ENCODE results near the gene HLA-DQB2.
A peak's percentile ranks its signal among the peaks of the same experiment; 100 is the strongest.
"Not testable (repeated sequence)": the region's sequence is repeated elsewhere in the genome, so short reads cannot be mapped to it uniquely, and the experiment has no call there.

HLA-DQB2 gene

DNA sequence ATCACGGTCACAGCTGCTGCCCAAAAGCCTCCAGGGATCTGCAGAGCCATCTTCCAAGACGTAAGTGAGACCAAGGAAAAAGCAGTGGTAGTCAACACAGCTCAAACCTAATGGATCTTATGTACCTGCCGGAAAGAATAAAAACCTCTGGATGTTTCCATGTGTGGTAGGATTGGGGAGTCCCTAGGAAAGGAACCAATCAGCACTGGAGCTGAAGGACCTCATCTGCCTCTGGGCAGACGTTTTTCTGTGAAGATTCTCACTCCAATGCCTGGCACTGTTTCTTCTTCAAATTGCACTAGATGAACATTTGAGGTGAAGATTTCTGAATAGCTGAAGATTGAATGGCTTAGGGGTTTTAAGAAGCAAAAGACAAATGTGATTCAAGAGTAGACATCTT lies at the start of gene HLA-DQB2:
Gene HLA-DQB2, minus strand, starts transcription at position 112 of the 400 bp plus-strand sequence. Its CDS starts 62 bp downstream, at position 50.
- DNase-seq (ENCODE audit: low spot score): no peak

DNA sequence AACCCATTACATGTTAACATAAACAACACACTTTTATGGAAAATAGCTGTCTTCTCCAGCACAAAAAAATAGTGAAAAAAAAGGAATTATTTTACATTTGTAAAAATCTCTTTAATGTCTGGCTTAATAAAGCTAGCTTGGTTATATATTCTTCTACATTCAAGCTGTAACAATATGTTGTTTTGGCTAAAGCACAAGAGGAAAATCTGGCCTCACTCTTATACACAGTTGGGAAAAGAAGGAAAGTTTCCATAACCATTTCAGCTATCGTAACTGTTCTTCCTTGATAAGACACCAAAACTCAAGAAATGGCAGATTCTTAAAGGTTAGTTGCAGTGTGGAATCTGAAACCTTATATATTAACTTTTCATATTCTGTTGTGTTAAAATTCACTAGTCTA lies 45.8 kb upstream of the HLA-DQB2 start:
- DNase-seq (ENCODE audit: low spot score): no peak

DNA sequence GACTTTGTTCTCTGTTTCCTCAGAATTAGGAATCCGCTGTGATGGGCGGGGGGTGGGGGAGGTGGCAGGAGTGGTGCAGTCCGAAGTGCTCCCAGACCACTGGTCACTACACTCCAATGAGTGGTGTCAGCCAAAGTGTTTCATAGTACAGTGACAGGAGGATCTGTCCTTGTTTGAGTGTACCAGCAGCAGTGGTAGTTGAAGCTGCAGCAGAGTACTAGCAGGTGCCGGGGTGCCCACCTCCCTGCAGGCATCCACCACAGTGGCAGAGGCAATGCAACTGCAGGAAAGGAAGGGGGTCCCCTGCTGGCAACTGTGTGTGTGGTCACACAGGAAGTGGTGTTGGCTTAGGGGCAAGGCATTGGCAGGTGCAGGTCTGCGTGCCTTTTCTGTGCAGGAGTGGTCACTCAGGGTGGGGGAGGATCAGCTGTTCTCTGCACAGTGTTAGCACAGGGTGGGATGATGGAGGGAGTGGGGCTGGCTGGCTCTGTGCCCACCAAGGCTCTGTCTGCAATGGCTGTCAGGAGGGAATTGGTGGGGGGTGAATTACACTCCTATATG lies 43.8 kb upstream of the HLA-DQB2 start:
- DNase-seq (ENCODE audit: low spot score): no peak

DNA sequence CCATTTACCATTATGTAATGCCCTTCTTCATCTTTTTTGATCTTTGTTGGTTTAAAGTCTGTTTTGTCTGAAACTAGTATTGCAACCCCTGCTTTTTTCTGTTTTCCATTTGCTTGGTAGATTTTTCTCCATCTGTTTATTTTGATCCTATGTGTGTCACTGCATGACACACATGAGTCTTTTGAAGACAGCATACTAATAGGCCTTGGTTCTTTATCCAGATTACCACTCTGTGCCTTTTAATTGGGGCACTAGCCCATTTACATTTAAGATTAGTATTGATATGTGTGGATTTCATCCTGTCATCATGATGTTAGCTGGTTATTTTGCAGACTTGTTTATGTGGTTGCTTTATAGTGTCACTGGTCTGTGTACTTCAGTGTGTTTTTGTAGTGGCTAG lies 42.1 kb upstream of the HLA-DQB2 start:
- DNase-seq (ENCODE audit: low spot score): not testable (repeated sequence)

DNA sequence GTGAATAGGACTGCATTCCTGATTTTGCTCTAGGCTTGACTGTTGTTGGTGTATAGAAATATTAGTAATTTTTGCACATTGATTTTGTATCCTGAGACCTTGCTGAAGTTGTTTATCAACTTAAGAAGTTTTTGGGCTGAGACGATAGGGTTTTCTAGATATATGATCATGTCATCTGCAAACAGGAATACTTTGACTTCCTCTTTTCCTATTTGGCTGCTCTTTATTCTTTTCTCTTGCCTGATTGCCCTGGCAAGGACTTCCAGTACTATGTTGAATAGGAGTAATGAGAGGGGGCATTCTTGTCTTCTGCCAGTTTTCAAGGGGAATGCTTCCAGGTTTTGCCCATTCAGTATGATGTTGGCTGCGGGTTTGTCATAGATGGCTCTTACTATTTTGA lies 40.1 kb upstream of the HLA-DQB2 start:
- DNase-seq (ENCODE audit: low spot score): no peak

DNA sequence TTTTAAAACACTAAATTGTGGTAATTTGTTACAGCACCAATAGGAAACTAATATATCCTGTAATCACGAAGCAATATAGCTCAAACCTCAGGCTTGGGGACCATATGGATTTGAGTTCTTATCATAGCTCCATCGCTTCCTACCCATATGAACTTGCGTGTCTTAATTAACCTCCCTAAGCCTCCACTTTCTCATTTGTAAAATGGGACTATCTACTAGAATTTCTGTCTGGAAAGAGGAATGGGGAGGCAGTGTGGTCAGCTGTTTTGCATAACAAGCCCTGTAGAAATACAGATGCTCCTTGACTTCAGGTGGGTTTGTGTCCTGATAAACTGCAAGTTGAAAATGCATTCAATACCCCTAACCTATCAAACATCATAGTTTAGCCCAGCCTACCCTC lies 36.4 kb upstream of the HLA-DQB2 start:
- DNase-seq (ENCODE audit: low spot score): no peak

DNA sequence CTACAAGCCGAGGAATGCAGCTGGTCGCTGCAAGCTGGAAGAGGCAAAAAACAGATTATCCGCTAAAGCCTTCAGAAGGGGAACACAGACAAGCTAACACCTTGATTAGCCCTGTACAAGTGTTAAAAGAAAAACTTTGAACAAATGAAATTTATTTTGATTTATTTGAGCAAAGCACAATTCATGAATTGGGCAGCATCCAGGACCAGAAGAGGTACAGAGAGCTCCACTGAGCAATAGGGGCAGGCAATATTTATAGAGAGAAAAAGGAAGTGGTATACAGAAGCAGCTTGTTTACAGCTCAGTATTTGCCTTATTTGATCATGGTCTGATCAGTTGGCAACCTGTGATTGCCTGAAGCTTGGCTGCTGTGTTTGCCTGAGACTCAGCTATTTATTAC lies 35.8 kb upstream of the HLA-DQB2 start:
- DNase-seq (ENCODE audit: low spot score): no peak

DNA sequence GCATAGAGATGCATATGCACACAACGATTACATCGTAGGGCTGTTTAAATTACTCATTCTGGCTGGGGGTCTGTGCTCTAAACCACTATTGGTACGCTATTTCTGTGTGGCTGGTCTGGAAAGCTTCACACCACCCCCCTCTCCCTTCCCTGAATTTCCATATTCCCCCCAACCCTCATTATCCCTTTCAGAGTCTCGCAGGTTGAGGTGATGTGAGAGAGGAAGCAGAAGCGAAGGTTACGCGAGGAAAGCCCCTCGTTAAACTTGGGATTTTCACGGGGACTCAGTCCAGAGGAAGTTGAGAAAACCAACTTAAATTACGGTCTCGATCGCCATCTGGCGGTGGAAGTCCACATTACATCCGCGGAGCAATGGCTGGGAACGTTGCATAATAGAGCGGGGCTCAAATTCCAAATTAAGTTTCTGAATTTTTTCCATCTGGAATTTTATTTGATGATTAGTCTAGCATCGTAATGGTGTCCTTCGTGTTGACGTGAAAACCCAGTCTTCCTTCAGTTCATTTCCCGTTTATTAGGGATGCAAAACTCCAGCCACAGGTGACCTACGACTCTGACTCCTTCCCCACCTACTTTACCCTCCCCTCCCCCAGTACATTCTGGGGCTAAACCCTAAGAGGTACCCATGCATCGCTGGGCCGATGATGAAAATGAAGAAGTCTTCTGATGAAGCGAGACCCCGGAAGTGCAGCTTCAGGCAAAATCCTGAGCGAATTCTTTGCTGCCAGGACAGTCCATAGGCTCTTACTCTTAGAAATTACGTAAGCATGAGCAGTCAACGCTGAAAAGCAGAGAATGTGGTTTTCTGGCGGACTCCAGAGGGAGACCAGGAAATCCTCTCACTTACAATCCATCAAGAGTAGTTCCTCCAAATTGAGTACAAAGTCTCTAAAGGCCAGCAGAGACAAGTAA lies 33.8 kb upstream of the HLA-DQB2 start:
- peak; percentile 80 for DNase-seq (ENCODE audit: low spot score)

DNA sequence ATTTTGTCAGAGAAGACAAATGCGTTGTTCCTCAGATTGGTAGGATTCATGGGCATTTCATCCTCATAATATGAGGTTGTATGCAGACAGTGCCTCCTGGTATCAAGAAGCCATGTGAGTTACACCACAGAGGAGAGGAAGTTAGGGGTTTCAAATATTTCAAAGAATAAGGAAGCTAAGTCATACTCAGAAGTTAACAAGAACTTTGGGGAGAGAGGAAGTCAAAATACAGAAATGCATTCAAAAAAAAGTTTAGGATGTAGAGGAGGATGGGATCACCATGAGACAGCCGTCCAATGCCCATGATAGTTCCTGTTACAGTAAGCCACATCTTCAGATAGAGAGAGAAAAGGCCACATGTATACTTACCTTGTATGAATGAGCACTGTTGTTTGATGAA lies 31.2 kb upstream of the HLA-DQB2 start:
- no peak for DNase-seq (ENCODE audit: low spot score)

DNA sequence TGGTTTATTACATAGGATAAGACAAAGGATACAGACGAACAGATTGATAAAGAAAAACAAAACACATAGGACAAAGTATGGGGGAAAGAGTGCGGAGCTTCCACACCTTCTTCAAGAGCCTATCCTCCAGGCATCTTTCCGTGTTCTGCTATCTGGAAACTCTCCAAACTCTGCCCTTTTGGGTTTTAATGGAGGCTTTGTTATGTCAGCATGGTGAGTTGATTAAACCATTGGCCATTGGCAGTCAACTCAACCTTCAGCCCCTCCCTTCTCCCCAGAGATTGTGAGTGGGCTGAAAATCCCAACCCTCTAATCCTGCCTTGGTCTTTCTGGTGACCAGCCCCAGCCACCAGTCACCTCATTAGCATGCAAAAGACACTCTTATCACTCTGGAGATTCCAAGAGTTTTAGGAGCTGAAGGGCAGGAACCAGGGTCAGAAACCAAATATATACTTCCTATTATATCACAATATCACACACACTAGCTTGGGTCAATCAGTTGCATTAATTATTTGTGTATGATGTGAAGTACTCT lies 29.6 kb upstream of the HLA-DQB2 start:
- DNase-seq (ENCODE audit: low spot score): no peak

DNA sequence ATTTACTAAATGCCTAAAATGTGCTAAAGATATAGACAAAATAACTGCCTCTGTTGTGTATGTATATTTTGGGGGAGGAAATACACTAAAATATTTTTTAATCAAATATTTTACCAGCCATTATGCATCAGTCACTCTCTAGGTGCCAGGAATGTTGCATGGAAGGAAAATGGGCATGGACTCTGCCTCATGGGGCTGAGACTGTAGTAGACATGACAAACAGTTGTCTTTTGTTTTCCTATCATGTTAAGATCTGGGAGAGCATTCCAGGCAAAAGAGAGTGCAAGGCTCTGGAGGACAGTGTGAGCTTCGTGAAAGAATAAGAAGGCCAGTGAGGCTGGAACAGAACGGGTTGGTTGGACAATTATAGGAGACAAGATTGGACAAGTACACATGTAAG lies 27.0 kb upstream of the HLA-DQB2 start:
- no peak for DNase-seq (ENCODE audit: low spot score)

DNA sequence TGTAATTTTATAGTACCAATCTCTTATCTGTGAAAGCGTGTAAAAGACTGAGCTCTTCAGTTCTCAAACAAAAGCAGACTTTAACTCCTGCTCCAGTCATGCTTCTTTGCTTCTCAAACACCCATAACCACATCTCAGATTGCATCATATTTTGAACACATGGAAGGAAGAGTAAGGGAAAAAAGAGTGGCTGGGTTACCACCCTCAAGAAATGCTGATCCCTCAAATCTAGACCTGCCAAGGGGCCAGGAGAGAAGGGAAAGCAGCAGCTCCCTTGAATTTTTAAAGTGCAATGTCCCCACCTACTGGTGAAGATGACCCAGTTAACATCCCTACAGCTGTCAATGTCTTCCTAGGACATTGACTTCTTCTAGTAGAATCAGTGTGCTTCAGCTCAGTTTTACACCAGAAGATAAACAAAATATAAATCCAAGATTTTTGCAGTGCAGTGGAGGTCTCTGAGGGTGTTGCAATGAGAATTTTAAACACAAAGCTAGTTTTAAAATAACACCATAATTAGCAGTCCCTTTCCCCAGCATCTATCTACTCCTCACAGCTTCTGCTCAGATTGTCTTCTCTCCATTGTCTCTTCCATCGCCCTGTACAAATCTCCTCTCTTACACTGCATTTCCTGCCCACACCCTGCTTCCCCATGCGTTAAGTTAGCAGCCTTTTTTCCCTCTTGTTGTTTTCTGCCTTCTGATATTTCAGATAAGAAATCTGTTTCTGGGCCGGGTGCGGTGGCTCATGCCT lies 22.6 kb upstream of the HLA-DQB2 start:
- DNase-seq (ENCODE audit: low spot score): peak; percentile 54

DNA sequence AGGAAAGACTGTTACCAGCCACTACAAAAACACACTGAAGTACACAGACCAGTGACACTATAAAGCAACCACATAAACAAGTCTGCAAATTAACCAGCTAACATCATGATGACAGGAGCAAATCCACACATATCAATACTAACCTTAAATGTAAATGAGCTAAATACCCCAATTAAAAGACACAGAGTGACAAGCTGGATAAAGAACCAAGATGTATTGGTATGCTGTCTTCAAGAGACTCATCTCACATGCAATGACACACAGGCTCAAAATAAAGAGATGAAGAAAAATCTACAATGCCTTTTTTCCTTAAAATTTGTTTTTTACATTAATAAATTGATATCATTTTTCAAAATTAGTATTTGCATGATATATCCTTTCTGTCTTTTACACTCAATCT lies 19.6 kb upstream of the HLA-DQB2 start:
- DNase-seq (ENCODE audit: low spot score): not testable (repeated sequence)

DNA sequence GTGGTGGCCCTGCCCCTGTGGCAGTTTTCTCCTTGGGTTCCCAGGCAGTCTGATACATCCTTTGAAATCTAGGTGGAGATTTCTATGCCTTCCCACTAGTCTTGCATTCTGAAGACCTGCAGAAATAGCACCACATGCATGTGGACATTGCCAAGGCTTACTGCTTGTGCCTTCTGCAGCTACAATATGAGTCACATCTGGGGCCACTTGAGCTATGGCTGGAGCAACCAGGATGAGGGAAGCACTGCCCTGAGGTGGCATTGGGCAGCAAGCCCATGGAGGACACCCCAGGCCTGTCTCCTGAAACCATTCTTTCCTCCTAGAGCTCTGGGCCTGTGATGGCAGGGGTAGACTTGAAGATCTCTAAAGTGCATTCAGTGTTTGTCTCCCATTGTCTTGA lies 15.7 kb upstream of the HLA-DQB2 start:
- DNase-seq (ENCODE audit: low spot score): no peak

DNA sequence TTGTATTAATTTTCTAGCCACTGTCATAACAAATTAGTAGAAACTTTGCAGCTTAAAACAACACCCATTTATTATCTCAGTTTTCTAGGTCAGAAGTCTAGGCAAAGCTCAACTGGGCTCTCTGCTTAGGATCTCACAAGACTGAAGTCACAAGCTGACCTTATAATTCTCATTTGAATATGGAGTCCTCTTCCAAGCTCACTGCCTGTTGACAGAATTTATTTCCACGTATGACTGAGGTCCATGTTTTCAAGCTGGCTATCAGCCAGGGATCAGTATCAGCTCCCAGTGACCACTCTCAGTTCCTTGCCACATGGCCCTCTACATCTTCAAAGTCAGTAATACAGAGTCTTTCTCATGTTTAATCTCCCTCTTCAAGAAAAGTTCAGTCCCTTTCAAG lies 11.7 kb upstream of the HLA-DQB2 start:
- DNase-seq (ENCODE audit: low spot score): no peak

DNA sequence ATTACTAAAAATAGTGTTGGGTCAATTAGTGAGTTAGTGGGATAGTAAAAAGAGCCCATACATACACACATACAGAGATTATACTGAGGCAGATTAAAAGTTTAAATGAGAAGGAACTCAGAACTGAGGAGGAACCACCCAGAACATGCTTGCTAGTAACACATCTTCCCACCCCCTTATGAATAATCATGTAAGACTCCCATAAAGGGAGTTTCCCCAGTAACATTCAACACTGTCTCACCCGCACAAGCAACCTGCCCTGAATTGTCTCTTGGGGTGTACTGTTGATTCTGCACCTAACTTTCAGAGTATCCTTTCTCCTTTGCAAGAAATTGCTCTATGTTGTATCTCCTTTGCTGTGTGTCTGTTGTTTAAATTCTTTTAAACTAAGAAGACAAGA lies 11.1 kb upstream of the HLA-DQB2 start:
- no peak for DNase-seq (ENCODE audit: low spot score)

DNA sequence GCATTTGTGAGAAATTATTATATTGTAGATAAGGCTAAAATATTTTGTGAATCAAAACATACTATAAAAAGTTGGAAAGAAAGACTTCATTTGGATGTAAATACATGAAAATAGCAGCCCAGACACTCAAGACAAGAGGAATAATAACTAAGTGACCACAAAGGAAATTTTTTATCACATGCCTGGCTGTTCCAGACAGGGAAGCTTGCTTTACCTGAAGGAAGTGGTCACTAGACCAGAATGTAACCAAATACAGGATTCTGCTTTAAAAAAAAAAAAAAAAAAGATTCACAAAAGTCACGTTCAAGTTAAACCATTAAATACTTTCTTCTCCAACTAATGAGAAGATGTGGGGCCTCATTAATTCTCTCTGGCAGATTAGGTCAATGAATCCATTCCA lies 9.3 kb upstream of the HLA-DQB2 start:
- DNase-seq (ENCODE audit: low spot score): no peak

DNA sequence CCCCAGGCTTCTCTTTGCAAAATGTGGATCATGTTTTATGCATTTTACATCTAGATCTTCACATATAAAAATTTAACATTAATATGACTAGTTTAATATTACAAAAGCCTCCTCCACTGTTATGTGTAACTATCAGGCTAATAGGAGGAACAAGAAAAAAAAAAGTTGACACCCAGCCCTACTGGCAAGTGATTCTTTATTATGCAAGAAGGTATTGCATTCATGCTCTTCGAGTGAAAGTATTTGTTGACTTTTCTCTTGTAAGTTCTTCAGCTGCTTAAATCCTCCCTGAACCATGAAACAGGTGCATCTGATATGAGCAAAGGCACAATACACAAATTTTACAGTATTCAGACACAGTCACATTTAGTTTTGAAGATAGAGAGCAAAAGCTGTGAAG lies 716 bp upstream of the HLA-DQB2 start:
- no peak for DNase-seq (ENCODE audit: low spot score)

DNA sequence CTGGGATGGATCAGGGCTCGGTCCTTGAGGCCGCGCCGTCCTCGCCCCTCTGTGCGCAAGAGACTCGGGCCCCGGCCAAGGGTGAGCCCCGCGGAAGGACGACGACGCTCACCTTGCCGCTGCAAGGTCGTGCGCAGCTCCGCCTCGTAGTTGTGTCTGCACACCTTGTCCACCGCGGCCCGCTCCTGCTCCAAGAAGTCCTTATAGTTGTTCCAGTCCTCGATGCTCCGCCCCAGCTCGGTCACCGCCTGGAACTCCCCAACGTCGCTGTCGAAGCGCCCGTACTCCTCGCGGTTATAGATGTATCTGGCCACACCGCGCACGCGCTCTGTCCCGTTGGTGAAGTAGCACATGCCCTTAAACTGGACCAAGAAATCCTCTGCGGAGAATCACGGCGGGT lies 1.8 kb downstream of the HLA-DQB2 start:
- no peak for DNase-seq (ENCODE audit: low spot score)

DNA sequence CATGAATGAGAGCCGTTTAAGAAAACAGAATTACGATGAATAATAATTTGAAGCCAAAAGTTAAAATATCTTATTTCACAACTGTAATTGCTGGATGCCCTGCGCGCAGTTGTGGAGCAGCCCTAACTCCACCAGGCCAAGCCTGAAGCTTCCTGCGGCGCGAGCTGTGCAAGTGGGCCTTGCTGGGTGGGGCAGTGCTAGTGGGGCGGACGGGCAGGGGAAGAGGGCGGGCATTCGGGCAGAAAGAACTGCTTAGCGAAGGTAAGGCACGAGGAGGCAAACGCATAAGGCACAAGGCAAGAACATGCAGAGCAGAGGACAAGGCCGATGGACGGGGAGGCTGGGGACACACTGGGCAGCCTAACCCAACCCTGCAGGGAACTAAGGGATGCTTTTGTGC lies 2.3 kb downstream of the HLA-DQB2 start:
- DNase-seq (ENCODE audit: low spot score): no peak

DNA sequence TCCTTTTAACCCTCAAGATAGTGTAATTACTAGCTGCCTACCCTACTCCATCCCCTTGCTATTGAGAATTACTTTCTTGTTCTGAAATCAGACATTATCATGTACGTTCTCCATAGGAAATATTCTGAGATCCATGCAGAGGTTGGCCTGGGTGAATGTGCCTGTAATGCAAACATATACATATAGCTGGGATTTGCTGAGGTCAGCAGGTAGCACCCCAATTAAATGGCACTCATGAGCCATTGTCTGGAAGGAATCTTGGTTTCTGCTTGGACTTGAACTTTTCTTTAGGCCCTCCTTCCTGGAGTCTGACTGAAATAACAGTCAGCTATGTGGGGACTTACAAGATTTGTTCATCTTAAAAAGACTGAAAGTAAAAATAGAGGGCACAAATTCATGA lies 3.7 kb downstream of the HLA-DQB2 start:
- DNase-seq (ENCODE audit: low spot score): no peak

DNA sequence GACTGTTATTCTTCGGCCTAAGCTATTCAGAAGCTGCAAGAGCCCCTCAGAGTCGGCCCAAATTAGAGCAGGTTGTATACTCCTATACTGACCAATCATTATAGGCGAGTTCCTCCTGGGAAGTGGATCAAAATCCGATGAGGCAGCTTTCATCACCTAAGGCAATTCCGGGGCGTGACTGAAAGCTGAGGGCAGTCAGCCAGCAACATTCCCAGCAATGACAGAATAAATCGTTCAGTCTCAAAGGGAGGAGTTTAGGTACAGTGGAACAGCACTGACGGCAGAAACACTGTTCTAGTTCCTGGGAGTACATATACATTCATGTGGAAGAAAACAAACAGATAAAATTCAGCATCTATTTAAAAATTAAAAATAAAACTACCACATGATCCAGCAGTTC lies 10.8 kb downstream of the HLA-DQB2 start:
- DNase-seq (ENCODE audit: low spot score): no peak

DNA sequence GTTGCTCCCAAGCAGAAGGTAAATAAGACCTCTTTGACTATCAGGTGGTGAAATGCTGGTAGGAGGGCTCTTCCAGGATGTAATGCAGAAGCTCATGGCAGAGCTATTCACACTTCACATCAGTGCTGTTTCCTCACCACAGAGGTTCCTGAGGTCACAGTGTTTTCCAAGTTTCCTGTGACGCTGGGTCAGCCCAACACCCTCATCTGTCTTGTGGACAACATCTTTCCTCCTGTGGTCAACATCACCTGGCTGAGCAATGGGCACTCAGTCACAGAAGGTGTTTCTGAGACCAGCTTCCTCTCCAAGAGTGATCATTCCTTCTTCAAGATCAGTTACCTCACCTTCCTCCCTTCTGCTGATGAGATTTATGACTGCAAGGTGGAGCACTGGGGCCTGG lies 17.7 kb downstream of the HLA-DQB2 start:
- not testable (repeated sequence) for DNase-seq (ENCODE audit: low spot score)
